Stimulated activated CD8-positive, alpha-beta memory T cell treated with anti-CD3 and anti-CD28 coated beads, Interleukin-7, amount 100 ng/mL, for 48 hours (primary cell): ENCODE results near the gene SLC7A9.
"Not testable (repeated sequence)": the region's sequence is repeated elsewhere in the genome, so short reads cannot be mapped to it uniquely, and the experiment has no call there.

Experiments used
- DNase-seq, 2 donors: peaks; one replicate each; pipeline ENCODE4 v3.0.0-alpha.2; 2020; ENCODE audit warnings: low read depth in 1 of 2; ENCODE audit errors: extremely low read depth in 1 of 2

Gene SLC7A9

DNA sequence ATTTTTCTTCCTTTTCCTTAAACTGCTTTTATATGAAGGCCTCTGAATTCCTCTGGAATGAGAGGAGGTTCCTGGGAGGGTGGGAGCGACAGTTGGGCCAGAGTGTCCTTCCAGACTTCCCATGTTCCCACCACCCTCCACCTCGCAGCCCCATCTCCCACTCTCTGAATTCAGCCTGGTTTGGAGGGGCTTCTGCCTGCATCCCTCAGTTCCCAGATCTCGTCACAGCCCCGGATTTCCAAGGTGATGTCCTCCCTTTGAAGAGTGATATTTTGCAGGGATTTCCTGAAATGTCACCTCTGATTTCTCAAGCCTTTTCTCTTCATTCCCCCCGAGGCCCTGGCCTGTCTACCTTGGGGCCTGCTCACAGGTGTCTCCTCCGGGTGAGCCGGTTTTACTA is 16.7 kb upstream of the SLC7A9 start:
- DNase-seq = no peak

DNA sequence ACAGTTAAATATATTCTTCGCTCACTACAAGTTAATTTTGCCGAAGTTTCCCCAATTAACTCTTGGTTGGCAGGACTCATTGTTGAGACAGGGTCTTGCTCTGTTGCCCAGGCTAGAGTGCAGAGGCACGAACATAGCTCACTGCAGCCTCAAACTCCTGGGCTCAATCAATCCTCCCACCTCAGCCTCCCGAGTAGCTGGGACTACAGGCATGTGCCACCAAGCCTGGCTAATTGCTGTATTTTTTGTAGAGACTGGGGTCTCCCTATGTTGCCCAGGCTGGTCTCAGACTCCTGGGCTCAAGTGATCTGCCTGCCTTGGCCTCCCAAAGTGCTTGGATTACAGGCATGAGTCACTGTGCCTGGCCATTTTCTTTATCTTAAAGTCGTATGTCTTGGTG is 15.7 kb upstream of the SLC7A9 start:
- not testable (repeated sequence) for DNase-seq

DNA sequence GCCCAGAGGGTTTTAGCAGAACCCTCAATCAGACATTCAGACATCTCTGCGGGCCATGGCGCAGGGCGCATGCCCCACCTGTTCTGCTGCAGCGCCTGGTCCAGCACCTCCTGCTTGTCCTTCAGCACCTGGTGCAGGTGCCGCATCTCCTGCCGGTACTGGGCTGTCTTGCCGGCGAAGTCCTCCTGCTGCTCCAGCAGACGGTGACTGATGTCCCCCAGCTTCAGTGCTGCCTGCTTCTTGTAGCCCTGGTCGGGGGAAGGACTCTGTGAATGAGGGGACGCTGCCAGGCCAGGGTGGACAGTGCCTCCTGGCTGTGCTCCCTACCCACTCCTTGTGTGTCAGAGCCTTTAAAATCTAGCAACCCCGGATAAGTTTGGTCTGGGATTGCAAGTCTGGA is 12.2 kb upstream of the SLC7A9 start:
- no peak for DNase-seq

DNA sequence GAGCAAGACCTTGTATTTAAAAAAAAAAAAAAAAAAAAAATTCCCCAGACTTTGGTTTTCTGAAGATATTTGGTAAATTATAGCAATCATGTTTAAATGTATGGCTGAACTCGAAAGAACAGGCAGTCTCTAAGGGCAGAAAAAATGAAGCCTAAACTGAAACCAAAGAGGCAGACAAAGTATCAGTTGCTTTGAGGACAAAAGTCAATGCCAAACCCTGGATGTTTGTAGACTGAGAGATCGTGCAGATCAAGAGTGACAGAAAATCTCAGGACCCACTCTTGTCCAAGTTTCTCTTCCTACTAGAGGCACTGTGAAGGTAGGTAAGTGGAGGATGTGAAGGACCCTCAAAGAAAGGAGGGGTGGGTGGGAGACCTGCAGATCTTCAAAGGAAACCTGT is 11.1 kb upstream of the SLC7A9 start:
- no peak for DNase-seq

DNA sequence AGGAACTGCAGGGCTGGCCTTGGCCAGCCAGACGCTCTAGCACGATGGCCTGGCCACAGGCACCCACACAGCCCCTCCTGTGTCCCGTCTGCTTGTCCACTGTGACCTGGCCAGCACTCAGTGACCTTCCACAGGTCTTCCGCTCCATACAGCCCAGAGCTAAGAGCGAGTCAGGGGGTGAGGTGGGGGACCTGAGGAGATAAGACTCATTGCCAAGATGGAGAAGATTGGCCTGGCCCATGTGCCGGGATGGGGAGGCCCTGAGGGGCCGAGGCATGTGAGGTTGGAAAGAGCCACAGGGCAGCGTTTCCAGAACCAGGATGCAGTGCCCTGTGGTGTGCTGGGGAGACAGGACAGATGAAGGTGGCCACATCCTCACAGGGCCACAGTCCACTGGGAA is 10.2 kb upstream of the SLC7A9 start:
- no peak for DNase-seq

DNA sequence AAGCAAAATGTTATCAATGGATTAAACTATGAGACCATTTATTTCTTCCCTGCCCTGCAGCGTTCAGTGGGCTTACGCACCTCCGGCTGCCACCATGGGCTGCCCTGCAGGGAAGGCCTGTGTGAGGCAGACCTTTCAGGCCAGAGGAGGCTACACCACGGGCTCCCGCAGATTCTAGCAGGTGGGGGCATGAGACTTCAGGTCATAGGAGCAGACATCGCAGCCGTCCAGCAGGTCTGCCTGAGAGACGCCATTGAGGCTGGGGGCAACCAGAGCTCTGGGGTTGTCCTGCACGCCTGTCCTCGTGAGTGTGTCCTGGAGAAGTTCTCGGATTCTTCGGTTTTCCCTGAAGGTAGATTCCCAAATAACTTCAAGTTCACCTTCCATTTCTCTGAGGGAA is 9.4 kb upstream of the SLC7A9 start:
- DNase-seq = no peak

DNA sequence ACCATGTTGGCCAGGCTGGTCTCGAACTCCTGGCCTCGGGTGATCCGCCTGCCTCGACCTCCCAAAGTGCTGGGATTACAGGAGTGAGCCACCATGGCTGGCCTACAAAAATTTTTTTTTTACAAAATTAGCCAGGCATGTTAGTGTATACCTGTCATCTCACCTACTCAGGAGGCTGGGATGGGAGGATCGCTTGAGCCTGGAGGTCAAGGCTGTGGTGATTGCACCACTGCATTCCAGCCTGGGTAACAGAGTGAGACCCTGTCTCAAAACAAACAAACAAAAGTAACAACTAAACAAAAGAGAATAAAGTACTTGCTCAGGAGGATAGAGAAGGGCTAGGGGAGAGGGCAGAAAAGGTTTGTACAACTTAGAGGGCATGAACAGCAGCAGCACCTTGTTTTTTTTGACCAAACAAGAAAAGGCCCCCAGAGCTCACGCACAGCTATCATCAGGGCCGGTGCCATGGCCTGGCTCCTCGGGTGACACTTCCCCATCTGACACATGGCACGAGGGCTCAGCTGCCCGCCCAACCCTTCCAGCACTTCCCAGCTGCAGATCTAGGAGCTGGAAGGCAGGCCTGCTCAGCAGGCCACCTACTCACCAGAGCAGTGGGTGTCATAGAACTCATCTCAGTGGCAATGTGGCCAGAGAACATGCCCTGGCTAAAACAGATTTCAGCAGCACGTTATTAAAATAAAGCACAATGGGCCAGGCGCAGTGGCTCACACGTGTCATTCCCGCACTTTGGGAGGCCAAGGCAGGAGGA is 8.6 kb upstream of the SLC7A9 start:
- DNase-seq = no peak

DNA sequence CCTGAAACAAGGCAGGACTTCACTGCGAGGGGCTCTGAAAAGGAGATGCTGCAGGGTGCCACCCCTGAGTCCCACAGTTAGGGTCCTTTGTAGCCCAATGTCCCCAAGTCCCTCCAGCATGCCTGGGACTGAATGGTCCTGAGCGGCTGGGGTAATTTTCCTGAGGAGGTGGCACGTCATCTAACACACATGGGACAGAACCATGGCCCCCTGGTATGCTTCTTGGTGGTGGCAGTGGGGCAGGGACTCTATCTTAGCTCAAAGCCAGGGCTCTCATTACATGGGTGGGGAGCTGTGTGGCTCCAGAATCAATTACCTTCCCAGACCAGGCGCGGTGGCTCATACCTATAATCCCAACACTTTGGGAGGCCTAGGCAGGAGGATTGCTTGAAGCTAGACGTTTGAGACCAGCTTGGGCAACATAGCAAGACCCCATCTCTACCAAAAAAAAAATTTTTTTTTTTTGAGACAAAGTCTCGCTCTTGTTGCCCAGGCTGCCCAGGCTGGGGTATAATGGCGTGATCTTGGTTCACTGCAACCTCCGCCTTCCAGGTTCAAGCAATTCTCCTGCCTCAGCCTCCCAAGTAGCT is 7.9 kb upstream of the SLC7A9 start:
- DNase-seq = no peak

DNA sequence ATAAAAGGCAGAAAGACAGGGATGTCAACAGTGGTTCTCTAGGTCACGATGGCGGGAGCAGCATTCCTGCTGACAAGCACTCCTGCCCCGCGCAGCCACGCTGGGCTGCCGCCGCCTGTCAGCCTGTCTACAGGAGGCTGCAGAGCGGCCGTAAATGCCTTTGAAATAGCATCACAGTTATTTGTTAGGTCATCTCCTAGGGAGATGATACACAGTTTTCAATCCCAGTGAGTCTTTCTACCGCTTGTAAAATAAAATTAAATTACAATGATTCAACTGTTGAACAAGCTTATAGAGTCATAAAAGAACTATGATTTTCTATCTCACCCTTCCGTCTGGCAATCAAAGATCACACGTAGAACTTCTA is 7.3 kb upstream of the SLC7A9 start:
- DNase-seq = no peak

DNA sequence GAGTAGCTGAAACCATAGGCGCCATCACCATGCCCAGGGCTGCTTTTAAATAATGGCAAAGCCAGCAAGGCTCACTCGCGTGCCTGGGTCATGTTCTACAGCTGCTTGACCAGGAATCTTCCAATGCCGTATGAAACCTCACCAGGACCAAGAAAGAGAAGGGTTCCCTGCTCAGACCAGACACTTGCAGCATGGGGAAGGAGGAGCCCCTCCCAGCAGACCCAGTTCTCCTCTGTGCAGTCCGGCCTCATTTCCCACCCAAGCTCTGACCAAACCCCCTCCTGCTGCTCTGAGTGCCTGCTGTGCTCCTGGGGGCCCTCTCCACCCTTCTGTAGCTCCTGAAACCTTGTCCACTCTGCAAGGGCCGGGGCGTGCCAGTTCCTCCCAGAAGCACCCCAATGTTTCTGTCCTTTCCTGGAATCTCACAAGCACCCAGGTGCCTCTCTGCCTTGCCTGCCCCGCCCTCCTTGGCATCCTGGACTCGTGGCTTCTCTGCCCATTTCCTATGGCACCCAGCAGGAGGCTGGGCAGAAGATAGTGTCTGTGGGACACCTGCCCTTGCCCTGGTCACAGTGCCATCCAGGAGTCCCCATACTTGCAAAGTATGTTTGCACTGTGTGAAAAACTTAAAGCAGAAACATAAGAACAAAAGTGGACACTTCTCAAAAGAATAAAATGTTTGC is 6.8 kb upstream of the SLC7A9 start:
- no peak for DNase-seq

DNA sequence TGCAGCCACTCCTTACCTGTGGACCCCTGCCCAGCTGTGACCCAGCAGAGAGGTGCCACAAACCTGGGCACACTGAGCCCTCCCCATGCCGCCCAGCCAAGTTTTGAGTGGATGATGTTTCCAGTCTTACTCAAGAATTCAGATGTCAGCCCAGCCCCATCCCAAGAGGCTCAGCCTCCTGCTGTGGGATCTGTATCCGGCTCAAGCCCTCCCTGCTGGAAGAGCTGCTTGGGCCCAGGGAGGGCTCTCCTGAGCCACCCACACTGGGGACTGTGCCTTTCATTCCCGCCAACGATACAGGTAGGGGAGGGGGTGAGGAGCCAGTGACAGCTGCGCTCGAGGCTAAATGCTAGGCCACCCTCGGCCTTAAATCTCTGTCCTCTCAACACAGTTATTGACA is 5.9 kb upstream of the SLC7A9 start:
- no peak for DNase-seq

DNA sequence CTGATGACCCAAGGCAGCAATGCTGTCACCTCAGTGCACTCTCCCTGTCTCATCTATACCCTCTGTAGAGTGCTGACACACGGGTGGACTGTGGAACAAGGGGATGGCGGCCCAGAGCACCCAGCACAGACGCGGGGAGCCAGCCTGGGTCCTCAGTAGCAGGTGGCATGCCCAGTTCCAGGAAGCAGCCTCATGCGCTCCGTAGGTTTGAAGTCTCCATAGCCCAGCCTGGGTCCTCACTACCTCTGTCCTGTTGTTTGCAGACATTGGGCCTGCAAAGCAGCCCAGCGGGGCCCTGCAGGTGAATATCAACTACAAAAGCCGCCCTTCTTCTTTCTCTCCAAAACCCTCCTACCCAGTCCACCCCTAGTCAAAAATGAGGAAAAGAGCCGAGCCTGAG is 5.0 kb upstream of the SLC7A9 start:
- no peak for DNase-seq

DNA sequence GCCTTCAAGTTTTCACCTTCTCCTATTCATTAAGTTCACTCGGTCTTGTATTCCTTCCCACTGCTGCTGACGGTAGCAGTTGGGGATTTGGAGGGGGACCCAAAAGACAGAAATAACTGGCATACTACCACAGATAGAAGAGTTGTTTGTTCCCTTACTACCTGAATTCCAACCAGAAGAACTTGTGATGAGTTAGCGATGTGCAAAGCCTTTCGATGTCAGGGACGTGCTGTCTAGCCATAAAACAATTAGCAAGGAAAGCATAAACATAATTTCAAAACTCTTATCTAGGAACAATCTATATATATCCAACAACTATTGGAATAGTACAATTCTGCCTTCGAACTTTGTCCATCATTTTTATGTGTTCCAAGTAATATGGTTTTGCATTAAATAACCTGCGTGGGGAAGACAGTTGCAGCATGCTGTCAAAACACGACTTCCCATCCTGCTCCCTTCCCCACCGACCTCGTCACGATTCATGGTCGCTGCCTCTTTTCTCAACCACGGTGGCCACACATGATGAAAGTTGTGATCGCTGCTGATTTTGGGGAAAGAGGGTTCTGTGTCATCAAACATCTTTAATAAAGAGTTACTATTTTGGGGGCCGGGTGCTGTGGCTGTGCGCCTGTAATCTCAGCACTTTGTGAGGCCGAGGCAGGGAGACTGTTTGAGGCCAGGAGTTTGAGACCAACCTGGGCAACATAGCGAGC is 3.8 kb upstream of the SLC7A9 start:
- DNase-seq = peak in 1 of 2 donors; percentile 48

DNA sequence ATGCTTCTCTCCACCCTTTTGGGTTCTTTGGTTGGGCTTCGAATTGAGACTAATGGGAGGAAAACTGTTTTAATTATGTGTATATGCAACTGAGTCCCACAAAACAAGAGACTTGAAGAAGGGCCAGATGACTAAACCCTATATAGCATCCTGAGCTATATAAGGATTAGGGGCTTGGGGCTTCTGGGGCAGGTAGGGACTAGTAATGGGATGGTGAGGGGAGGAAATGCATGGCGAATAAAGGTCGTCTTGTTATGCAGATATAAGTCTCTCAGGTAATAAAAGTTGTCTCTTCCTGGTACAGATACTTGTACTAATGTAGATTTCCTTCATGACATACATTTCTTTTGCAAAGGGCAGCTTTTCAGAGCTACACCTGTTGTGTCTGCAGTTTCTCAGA is 2.8 kb upstream of the SLC7A9 start:
- DNase-seq = no peak

DNA sequence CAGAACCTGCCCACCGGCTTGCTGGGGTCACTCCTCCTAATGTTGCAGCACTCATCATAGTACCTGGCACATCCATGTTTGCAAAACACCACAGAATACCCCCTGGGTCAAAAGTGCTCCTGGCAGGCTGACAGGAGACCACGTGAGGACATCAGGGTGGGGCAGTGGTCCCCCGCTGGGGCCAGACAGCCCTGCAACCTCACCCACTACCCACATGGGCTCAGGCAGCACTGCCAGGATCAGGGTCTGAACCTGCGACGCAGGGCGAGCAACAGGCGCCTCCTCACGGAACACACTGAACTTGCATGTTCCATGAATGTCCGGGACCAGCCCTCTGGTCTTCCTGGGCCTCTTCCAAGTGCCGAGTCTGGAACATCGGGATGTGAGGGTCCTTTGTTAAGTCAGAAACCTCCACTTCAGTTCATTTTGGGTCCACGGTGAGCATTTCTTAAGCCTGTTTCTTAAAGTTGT is 1.4 kb upstream of the SLC7A9 start:
- no peak for DNase-seq

DNA sequence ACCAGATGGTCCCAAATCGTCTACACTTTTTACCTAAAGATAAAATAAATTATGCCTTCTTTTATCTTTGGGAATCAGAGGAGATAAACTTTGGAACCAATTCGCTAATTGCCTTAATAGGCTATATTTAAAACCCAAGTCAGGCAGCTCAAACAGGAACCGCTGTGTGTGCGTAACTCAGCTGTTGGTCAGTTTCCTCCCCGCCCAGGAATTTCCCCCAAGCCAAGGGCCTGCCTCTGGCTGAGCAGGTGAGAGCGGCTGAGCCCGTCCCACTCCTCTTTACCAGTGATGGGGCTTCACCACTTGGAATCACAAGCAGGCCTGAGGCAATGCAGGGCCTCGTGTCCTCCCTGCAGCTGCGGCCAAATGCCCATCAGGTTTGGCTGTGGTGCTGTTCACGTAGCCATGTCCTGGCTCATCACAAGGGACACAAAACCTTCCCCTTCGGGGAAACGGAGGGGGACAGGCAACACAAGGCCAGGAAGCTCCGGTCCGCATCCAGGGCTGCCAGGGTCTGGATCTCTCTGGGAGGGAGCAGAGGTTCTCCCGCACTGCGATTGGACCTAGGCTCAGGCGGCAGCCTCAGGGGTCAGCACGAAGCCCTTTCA is 503 bp upstream of the SLC7A9 start:
- DNase-seq = no peak

DNA sequence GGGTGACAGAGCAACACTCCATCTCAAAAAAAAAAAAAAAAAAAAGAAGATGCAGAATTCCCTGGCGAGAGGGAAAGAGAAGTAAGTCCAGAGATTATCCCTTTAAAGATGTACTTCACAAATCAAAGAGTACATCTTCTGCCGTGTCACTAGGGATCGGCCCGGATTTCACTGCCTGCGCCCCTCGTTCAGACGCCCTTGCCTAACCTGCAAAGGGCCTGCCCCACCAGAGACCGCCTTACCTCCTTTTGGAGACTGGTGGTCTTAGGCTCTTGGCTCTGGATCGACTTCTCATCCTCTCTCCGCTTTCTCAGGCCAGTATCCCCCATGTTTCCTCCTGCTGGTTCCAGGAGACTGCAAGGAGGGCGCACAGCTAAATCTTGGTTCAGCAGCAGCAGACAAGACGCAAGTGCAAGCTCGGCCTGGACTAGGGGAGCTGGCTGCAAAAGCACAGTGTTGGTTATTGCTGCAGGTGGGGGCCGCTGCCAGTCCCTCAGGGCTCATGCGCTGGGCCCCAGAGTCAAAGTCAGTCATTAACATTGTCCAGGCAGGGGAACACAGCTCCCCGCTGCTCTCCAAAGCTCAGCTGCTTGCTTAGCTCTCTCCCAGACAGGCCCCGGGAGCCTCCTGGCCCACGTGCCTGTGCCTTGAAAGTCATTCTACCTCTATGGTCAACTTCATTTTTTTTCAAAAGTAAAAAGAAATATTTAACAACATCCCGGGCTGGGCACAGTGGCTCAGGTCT is 1.2 kb downstream of the SLC7A9 start:
- DNase-seq = no peak

DNA sequence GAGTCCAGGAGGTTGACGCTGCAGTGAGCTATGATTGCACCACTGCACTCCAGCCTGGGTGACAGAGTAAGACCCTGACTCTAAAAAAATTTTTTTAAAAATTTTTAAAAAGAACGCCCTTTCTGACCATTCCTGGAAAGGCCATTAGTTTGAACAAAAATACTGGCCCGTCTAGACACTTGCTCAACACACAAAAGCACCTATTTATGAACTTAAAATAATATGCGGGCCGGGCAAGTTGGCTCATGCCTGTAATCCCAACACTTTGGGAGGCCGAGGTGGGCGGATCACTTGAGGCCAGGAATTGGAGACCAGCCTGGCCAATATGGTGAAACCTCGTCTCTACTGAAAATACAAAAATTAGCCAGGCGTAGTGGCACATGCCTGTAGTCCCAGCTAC is 2.1 kb downstream of the SLC7A9 start:
- DNase-seq = not testable (repeated sequence)

DNA sequence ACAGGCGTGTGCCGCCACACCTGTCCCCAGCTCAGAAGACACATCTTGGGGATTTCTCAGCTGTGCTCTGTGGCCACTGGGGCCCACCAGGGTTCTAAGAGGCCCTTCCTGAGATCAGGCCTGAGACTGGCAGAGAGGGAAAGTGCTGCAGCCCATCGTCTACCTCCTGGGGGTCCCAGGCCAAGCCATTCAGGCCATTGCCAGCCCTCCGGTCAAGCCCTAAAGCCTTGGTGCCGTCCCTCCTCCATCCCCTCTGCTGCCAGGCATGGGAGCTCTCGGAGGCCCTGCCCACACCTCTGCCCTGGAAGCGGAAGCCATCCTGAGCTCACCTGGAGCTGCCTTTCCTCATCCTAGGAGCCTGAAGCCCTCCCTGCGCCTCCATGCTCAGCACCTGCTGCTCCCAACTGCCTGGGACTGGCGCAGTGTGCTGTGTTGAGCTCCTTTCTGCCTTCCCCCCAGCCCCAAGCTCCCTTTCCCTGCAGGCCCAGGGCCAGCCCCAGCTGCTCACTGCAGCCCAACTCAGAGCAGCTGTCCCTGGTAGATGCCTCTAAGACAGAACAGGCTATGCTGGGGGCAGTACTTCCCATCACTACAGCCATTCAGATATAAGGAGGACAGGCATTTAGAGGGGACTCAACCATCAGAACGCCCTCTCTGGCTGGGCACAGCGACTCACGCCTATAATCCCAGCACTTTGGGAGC is 2.9 kb downstream of the SLC7A9 start:
- DNase-seq = no peak

DNA sequence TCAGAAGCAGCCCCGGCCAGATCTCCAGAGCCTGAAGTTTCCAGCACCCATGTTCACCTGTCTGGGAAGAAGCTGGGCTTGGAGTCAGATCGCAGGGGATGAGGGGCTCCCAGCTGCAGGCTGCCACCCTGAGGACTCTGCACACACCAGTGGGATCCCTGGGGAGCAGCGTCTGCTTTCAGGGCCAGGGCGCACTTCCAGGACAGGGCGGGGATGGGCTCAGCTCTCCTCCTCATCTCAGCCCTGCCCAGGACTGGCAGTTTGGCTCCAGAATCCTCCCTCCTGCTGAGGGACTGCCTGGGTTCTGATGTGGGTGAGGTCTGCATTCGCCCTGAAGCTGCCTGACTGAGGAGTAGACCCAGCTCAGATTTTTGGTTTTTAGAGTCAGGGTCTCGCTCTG is 3.5 kb downstream of the SLC7A9 start:
- DNase-seq = no peak
